GM19395 (cell line): ENCODE data around the gene CNOT11.

ENCODE experiments used
- ATAC-seq: cut with Tn5 transposase; IDR thresholded peaks from one replicate; pipeline ENCODE4 v1.9.1; 2021; ENCODE audit warnings: mild to moderate bottlenecking, moderate library complexity; ENCODE audit not compliant: unreplicated experiment

CNOT11 gene

GRCh38 chr2:101274142-101274541, 21.5 kb downstream of the CNOT11 start:
- ATAC-seq, result no peak

GRCh38 chr2:101277111-101277510, 24.4 kb downstream of the CNOT11 start:
- no peak for ATAC-seq

GRCh38 chr2:101278925-101279324, 26.2 kb downstream of the CNOT11 start:
- ATAC-seq, result no peak

GRCh38 chr2:101281482-101281881, 28.8 kb downstream of the CNOT11 start:
- ATAC-seq, result no peak

- no peak for ATAC-seq
Observed at GRCh38 chr2:101282980-101283379, 30.3 kb downstream of the CNOT11 start.

GRCh38 chr2:101286684-101287083, 34.0 kb downstream of the CNOT11 start:
- no peak for ATAC-seq

- no peak for ATAC-seq
Observed at GRCh38 chr2:101287303-101287702, 34.6 kb downstream of the CNOT11 start.

- ATAC-seq, result no peak
Observed at GRCh38 chr2:101290711-101291110, 38.0 kb downstream of the CNOT11 start.

- no peak for ATAC-seq
Observed at GRCh38 chr2:101291973-101292372, 39.3 kb downstream of the CNOT11 start.

- ATAC-seq, result no peak
Observed at GRCh38 chr2:101293544-101293943, 40.9 kb downstream of the CNOT11 start.

- ATAC-seq, result no peak
Observed at GRCh38 chr2:101294861-101295260, 42.2 kb downstream of the CNOT11 start.

GRCh38 chr2:101295895-101296294, 43.2 kb downstream of the CNOT11 start:
- no peak for ATAC-seq

- ATAC-seq, result no peak
Observed at GRCh38 chr2:101296371-101296770, 43.7 kb downstream of the CNOT11 start.

- no peak for ATAC-seq
Observed at GRCh38 chr2:101297383-101297782, 44.7 kb downstream of the CNOT11 start.

- ATAC-seq, result no peak
Observed at GRCh38 chr2:101299604-101300003, 46.9 kb downstream of the CNOT11 start.

GRCh38 chr2:101300164-101300563, 47.5 kb downstream of the CNOT11 start:
- ATAC-seq, result peak; percentile 54

GRCh38 chr2:101300836-101301235, 48.1 kb downstream of the CNOT11 start:
- ATAC-seq, result no peak

GRCh38 chr2:101302016-101302415, 49.3 kb downstream of the CNOT11 start:
- ATAC-seq, result no peak

GRCh38 chr2:101303688-101304087, 51.0 kb downstream of the CNOT11 start:
- no peak for ATAC-seq

GRCh38 chr2:101305035-101305434, 52.3 kb downstream of the CNOT11 start:
- no peak for ATAC-seq

GRCh38 chr2:101305492-101306078, 52.9 kb downstream of the CNOT11 start:
- no peak for ATAC-seq

- peak; percentile 22 for ATAC-seq
Observed at GRCh38 chr2:101306410-101306809, 53.7 kb downstream of the CNOT11 start.

GRCh38 chr2:101307503-101307902, 54.8 kb downstream of the CNOT11 start:
- no peak for ATAC-seq
